ENCODE measurements around the gene SLCO2B1.
A peak's percentile ranks its signal among the peaks of the same experiment; 100 is the strongest.

Gene SLCO2B1

DNA sequence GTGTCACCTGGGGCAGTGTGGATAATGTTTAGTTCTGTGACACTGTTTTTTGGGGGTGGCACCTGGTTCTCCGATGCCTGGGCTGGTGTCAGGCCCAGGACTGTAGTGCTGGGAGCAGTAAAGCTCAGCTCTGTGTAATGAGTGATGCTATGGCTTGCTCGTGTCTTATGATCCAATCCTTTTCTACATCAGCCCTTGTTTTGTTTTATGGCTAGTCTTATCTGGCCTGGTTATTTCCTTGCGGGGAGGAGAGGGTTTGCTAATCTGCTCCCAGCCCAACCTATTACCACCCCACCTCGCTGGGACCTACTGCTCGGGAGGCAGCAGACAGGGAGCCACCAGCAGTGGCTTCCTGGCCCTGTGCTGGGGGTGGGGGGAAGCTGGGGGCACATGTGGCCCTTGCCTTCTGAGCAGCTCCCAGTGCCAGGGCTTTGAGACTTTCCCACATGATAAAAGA is 54.7 kb downstream of the SLCO2B1 start:
- no peak for DNase-seq (ENCODE audit: low read depth in 2 of 2)
- no peak for TF ChIP-seq CTCF (IDR thresholded peaks at IDR 0.05; ENCODE audit: low read depth, low read length)
- no peak overlapping the region for H3K4me3 ChIP-seq (replicated peaks in 1 of 2; ENCODE audit: low read depth in 2 of 2, low read length in 2 of 2)

DNA sequence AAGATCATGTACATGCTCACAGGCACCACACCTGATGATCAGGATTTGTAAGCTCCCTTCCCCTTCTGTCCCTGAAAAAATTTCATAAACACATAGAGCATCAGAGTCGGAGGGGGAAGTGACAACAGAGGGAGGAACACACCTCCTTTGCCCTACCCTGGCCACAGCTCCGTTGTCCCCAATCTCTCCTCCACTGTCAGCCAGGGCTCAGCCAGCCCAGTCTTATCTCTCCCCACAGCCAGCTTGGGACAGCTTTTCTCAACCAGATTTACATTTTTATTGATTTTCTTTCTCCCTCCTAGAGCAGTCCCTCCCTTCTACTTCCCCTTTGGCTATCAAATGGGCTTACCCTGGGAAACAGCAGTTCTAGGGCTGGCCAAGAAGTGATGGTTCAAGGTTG is 57.5 kb downstream of the SLCO2B1 start:
- DNase-seq (ENCODE audit: low read depth in 2 of 2), result no peak
- no peak for TF ChIP-seq CTCF (IDR thresholded peaks at IDR 0.05; ENCODE audit: low read depth, low read length)

GRCh38 chr11:75212411-75212810 is 61.5 kb downstream of the SLCO2B1 start:
- no peak for TF ChIP-seq CTCF (IDR thresholded peaks at IDR 0.05; ENCODE audit: low read depth, low read length)
- H3K4me3 ChIP-seq (replicated peaks in 1 of 2; ENCODE audit: low read depth in 2 of 2, low read length in 2 of 2), result no peak overlapping the region
- no peak for DNase-seq (ENCODE audit: low read depth in 2 of 2)

More for the DNA sequence above, 57.5 kb downstream of the SLCO2B1 start:
- H3K4me3 ChIP-seq (replicated peaks in 1 of 2; ENCODE audit: low read depth in 2 of 2, low read length in 2 of 2), result no peak overlapping the region

GRCh38 chr11:75214411-75214821 is 63.5 kb downstream of the SLCO2B1 start:
- no peak overlapping the region for H3K4me3 ChIP-seq (replicated peaks in 1 of 2; ENCODE audit: low read depth in 2 of 2, low read length in 2 of 2)
- TF ChIP-seq CTCF (IDR thresholded peaks at IDR 0.05; ENCODE audit: low read depth, low read length), result peak; percentile 61
- DNase-seq (ENCODE audit: low read depth in 2 of 2), result peak; percentile 81 to 85

- no peak overlapping the region for H3K4me3 ChIP-seq (replicated peaks in 1 of 2; ENCODE audit: low read depth in 2 of 2, low read length in 2 of 2)
- TF ChIP-seq CTCF (IDR thresholded peaks at IDR 0.05; ENCODE audit: low read depth, low read length), result no peak
- no peak for DNase-seq (ENCODE audit: low read depth in 2 of 2)
Observed at GRCh38 chr11:75214843-75215242, 63.9 kb downstream of the SLCO2B1 start.

GRCh38 chr11:75219869-75220268 is 69.0 kb downstream of the SLCO2B1 start:
- no peak for DNase-seq (ENCODE audit: low read depth in 2 of 2)
- no peak for TF ChIP-seq CTCF (IDR thresholded peaks at IDR 0.05; ENCODE audit: low read depth, low read length)
- no peak overlapping the region for H3K4me3 ChIP-seq (replicated peaks in 1 of 2; ENCODE audit: low read depth in 2 of 2, low read length in 2 of 2)

- no peak for DNase-seq (ENCODE audit: low read depth in 2 of 2)
- no peak overlapping the region for H3K4me3 ChIP-seq (replicated peaks in 1 of 2; ENCODE audit: low read depth in 2 of 2, low read length in 2 of 2)
- TF ChIP-seq CTCF (IDR thresholded peaks at IDR 0.05; ENCODE audit: low read depth, low read length), result no peak
Observed at GRCh38 chr11:75223954-75224643, 73.2 kb downstream of the SLCO2B1 start.

Measured in cardiac fibroblast (primary cell).